Neural crest cell (in vitro differentiated cells): ENCODE results near the gene MACROD1. TPM values are rescaled to one million over a fixed set of nuclear protein-coding genes. Genes with fewer than 3 reads are reported as not detected.

ENCODE experiments used
- DNase-seq: peaks from one replicate; pipeline ENCODE4 v3.0.0; 2021; ENCODE audit warnings: low read depth, mixed read lengths, low spot score
- H3K27ac Mint-ChIP-seq: one replicate; pipeline ENCODE4 v1.8.0; 2021; ENCODE audit warnings: mild to moderate bottlenecking, mixed read lengths; ENCODE audit not compliant: unreplicated experiment
- H3K27me3 Mint-ChIP-seq: 2 replicates; pipeline ENCODE4 v1.8.0; 2021; ENCODE audit warnings: low read depth, mild to moderate bottlenecking, mixed read lengths
- H3K36me3 Mint-ChIP-seq: 2 replicates; pipeline ENCODE4 v1.8.0; 2021; ENCODE audit warnings: low read depth, mild to moderate bottlenecking, mixed read lengths
- H3K4me1 Mint-ChIP-seq: 2 replicates; pipeline ENCODE4 v1.8.0; 2021; ENCODE audit warnings: mixed read lengths
- H3K4me3 Mint-ChIP-seq: one replicate; pipeline ENCODE4 v1.8.0; 2021; ENCODE audit warnings: mild to moderate bottlenecking, mixed read lengths
- H3K9me3 Mint-ChIP-seq: 2 replicates; pipeline ENCODE4 v1.8.0; 2021; ENCODE audit warnings: mixed read lengths
- total RNA-seq: library from RNA; stranded (reverse); gene quantifications from 2 replicates; pipeline ENCODE4 v1.2.1, GENCODE V29; 2021
- TF ChIP-seq, protein P1 (sequence below): fragments of 200-600 bp; sonication (generic); conservative IDR thresholded peaks from 2 replicates; pipeline ENCODE4 v1.5.0; 2021; ENCODE audit warnings: antibody characterized with exemption, mild to moderate bottlenecking

Gene MACROD1
- total RNA-seq, 1 donor from 2014 or later: 26.1 TPM

DNA sequence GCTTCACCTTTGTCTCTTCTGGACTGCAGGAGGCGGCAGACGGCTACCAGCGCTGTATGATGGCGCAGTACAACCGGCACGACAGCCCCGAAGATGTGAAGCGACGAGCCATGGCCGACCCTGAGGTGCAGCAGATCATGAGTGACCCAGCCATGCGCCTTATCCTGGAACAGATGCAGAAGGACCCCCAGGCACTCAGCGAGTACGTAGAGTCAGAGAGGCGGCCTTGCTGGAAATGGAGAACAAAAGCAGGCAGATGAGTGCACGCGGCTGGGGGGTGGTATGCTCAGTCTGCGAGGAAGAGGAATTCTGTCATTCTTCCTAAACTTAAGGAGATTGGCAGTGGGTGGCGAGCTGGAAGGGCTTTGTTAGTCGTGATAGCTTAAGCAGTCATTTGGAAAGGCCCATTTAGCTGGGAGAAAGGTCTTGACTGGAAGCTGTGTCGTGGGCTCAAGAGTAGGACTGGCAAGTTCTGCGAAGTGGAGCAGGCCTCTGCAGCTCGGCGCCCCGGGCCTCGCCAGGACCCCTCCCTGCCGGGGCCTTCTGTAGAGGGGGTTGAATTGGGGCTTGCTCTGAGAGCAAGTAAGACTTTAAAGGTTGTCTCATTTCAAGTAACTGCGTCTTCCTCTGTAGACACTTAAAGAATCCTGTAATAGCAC is 37.6 kb upstream of the MACROD1 start:
- Mint-ChIP-seq H3K27me3 (no peaks in the 10 kb centered on the region), H3K4me1 (peaks cover 9% of the 10 kb centered on the region), H3K36me3 (peaks cover 18% of the 10 kb centered on the region), H3K27ac (no peak overlapping the region), H3K9me3 (no peaks in the 10 kb centered on the region), H3K4me3 (peak overlapping the region; percentile 58)
- DNase-seq: no peak
- TF ChIP-seq, protein P1, sequence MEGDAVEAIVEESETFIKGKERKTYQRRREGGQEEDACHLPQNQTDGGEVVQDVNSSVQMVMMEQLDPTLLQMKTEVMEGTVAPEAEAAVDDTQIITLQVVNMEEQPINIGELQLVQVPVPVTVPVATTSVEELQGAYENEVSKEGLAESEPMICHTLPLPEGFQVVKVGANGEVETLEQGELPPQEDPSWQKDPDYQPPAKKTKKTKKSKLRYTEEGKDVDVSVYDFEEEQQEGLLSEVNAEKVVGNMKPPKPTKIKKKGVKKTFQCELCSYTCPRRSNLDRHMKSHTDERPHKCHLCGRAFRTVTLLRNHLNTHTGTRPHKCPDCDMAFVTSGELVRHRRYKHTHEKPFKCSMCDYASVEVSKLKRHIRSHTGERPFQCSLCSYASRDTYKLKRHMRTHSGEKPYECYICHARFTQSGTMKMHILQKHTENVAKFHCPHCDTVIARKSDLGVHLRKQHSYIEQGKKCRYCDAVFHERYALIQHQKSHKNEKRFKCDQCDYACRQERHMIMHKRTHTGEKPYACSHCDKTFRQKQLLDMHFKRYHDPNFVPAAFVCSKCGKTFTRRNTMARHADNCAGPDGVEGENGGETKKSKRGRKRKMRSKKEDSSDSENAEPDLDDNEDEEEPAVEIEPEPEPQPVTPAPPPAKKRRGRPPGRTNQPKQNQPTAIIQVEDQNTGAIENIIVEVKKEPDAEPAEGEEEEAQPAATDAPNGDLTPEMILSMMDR: no peak

DNA sequence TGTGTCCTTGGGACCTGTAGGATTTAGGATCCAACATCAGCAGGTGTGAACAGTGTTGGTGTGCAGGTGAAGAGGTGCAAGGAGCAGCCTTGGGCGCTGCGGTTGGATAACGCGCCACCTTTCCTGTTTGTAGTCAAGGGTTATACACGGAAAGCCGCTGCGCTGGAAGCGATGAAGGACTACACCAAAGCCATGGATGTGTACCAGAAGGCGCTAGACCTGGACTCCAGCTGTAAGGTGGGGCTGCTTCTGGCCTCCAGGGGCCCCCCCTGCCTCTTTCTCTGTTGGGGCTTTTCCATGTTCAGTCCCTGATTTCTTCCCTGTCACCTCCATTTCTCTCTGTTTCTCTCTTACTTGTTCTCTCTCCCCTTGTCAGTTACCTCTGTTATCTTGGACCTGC is 37.1 kb upstream of the MACROD1 start:
- Mint-ChIP-seq H3K4me3 (no peak overlapping the region), H3K27me3 (no peaks in the 10 kb centered on the region), H3K36me3 (peaks cover 18% of the 10 kb centered on the region), H3K9me3 (no peaks in the 10 kb centered on the region), H3K27ac (no peak overlapping the region), H3K4me1 (peaks cover 9% of the 10 kb centered on the region)
- DNase-seq: no peak
- TF ChIP-seq, protein P1: no peak

DNA sequence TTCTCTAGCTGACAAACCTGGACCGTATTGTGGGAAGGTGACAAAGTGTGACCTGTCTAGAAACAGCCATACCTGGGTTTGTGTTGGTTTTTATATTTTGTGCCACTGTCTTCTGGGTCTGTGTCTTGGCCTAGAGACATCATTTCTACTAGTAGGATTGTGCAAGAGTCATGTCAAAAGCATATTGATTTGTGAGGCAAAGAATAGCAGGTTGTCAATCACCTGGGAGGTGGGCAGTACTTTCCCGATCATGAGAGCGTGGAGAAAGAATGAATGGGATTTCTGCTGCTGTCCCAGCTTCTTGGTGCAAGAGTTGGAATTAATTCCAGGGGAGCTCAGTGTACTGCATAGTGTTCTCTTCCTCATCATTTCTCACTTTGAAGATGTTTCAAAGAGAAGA is 35.6 kb upstream of the MACROD1 start:
- Mint-ChIP-seq H3K27ac (no peak overlapping the region), H3K9me3 (no peaks in the 10 kb centered on the region), H3K36me3 (peaks cover 23% of the 10 kb centered on the region), H3K27me3 (no peaks in the 10 kb centered on the region), H3K4me1 (peaks cover 5% of the 10 kb centered on the region), H3K4me3 (no peak overlapping the region)
- TF ChIP-seq, protein P1: no peak
- no peak for DNase-seq

DNA sequence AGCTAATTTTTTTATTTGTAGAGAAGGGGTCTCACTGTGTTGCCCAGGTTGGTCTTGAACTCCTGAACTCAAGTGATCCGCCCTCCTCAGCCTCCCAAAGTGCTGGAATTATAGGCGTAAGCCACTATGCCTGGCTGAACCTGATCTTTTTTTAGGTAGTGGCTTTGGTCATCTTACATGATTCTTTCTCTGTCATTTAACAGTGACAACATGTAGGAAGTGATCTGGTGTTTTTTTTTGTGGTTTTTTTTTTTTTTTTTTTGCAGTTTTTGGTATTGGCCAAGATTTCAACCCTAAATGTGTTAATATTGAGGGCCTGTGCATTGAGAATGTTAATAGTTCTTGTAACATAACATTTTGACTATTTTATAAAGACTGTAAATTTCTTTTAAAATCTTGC is 32.6 kb upstream of the MACROD1 start:
- Mint-ChIP-seq H3K36me3 (peaks cover 28% of the 10 kb centered on the region), H3K4me1 (no peaks in the 10 kb centered on the region), H3K27me3 (no peaks in the 10 kb centered on the region), H3K4me3 (no peak overlapping the region), H3K27ac (no peak overlapping the region), H3K9me3 (no peaks in the 10 kb centered on the region)
- DNase-seq: no peak
- TF ChIP-seq, protein P1: no peak

DNA sequence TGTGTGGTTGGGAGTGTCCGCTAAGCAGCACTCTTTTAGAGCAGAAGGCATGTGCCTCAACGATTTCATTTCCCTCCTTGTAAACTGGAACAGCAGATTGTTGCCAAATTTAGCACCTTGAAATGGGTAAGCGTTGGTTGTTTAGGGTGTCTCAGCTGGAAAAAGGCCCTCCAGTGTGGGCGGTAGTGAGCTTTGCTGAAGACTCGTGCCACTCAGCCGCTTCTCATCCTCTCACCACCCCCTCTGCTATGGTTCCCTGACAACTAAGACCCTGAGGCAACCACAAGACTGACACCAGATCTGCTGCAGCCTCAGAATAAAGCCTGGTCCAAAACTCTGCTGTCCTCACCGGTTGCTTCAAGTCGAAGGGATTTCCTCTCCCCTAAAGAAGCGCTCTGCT is 30.7 kb upstream of the MACROD1 start:
- Mint-ChIP-seq H3K4me3 (no peak overlapping the region), H3K9me3 (no peaks in the 10 kb centered on the region), H3K27me3 (no peaks in the 10 kb centered on the region), H3K4me1 (peaks cover 4% of the 10 kb centered on the region), H3K27ac (no peak overlapping the region), H3K36me3 (peaks cover 26% of the 10 kb centered on the region)
- DNase-seq: no peak
- TF ChIP-seq, protein P1: no peak
